ENCODE measurements around the gene ZNF609.

Gene ZNF609

GRCh38 chr15:64456634-64457108, 3.7 kb upstream of the ZNF609 start:
- WGBS: 94% methylated on average over 1 of the region's 1 CpG
- Histone ChIP-seq H3K27ac (ENCODE audit: low read depth, low read length) (no peak overlapping the region), H3K9me3 (ENCODE audit: insufficient read depth, low read depth, low read length) (no peaks in the 10 kb centered on the region), H3K27me3 (ENCODE audit: insufficient read depth, low read length) (no peaks in the 10 kb centered on the region), H3K36me3 (ENCODE audit: insufficient read depth, low read length) (no peaks in the 10 kb centered on the region), H3K4me3 (ENCODE audit: low read length) (no peak overlapping the region), H3K4me1 (ENCODE audit: insufficient read depth, low read length) (peaks cover 19% of the 10 kb centered on the region), H3K9ac (ENCODE audit: low read depth, low read length) (no peak overlapping the region)

- 0 out of 2 replicates have a peak, but pooled peaks cover 2% of the 10 kb centered on the region for H3K36me3 ChIP-seq (ENCODE audit: insufficient read depth, low read length)
- H3K4me3 ChIP-seq (ENCODE audit: low read length): no peak overlapping the region
- H3K9me3 ChIP-seq (ENCODE audit: insufficient read depth, low read depth, low read length): no peaks in the 10 kb centered on the region
- H3K4me1 ChIP-seq (ENCODE audit: insufficient read depth, low read length): peaks cover 32% of the 10 kb centered on the region
- no peaks in the 10 kb centered on the region for H3K27me3 ChIP-seq (ENCODE audit: insufficient read depth, low read length)
- no peak overlapping the region for H3K27ac ChIP-seq (ENCODE audit: low read depth, low read length)
- WGBS: 82% methylated on average over 3 of the region's 3 CpGs
- no peak overlapping the region for H3K9ac ChIP-seq (ENCODE audit: low read depth, low read length)
These were observed 1.2 kb upstream of the ZNF609 start for GRCh38 chr15:64459066-64459781.

GRCh38 chr15:64460724-64461720, 644 bp downstream of the ZNF609 start:
- H3K4me1 ChIP-seq (ENCODE audit: insufficient read depth, low read length): peaks cover 34% of the 10 kb centered on the region
- H3K36me3 ChIP-seq (ENCODE audit: insufficient read depth, low read length): 0 out of 2 replicates have a peak, but pooled peaks cover 2% of the 10 kb centered on the region
- under 1% methylated on average over 48 of the region's 56 CpGs for WGBS
- peak overlapping the region; percentile 82 for H3K4me3 ChIP-seq (ENCODE audit: low read length)
- no peaks in the 10 kb centered on the region for H3K27me3 ChIP-seq (ENCODE audit: insufficient read depth, low read length)
- H3K9ac ChIP-seq (ENCODE audit: low read depth, low read length): peak overlapping the region; percentile 80
- peak overlapping the region; percentile 51 for H3K27ac ChIP-seq (ENCODE audit: low read depth, low read length)
- no peaks in the 10 kb centered on the region for H3K9me3 ChIP-seq (ENCODE audit: insufficient read depth, low read depth, low read length)

- peak overlapping the region; percentile 80 for H3K9ac ChIP-seq (ENCODE audit: low read depth, low read length)
- H3K36me3 ChIP-seq (ENCODE audit: insufficient read depth, low read length): 0 out of 2 replicates have a peak, but pooled peaks cover 2% of the 10 kb centered on the region
- peak overlapping the region; percentile 51 for H3K27ac ChIP-seq (ENCODE audit: low read depth, low read length)
- no peaks in the 10 kb centered on the region for H3K9me3 ChIP-seq (ENCODE audit: insufficient read depth, low read depth, low read length)
- peak overlapping the region; percentile 82 for H3K4me3 ChIP-seq (ENCODE audit: low read length)
- no peaks in the 10 kb centered on the region for H3K27me3 ChIP-seq (ENCODE audit: insufficient read depth, low read length)
- H3K4me1 ChIP-seq (ENCODE audit: insufficient read depth, low read length): peaks cover 41% of the 10 kb centered on the region
- WGBS: 8% methylated on average over 5 of the region's 5 CpGs
These were observed 1.4 kb downstream of the ZNF609 start for GRCh38 chr15:64461721-64462162.

- Histone ChIP-seq H3K4me1 (ENCODE audit: insufficient read depth, low read length) (peaks cover 47% of the 10 kb centered on the region), H3K27ac (ENCODE audit: low read depth, low read length) (no peak overlapping the region), H3K9me3 (ENCODE audit: insufficient read depth, low read depth, low read length) (no peaks in the 10 kb centered on the region), H3K27me3 (ENCODE audit: insufficient read depth, low read length) (no peaks in the 10 kb centered on the region), H3K36me3 (ENCODE audit: insufficient read depth, low read length) (0 out of 2 replicates have a peak, but pooled peaks cover 2% of the 10 kb centered on the region), H3K4me3 (ENCODE audit: low read length) (peak overlapping the region; percentile 82), H3K9ac (ENCODE audit: low read depth, low read length) (peak overlapping the region; percentile 80; the same call in 1 of the 2 replicates)
These were observed 2.1 kb downstream of the ZNF609 start for GRCh38 chr15:64462492-64462891.

- Histone ChIP-seq H3K4me1 (ENCODE audit: insufficient read depth, low read length) (peaks cover 43% of the 10 kb centered on the region), H3K27ac (ENCODE audit: low read depth, low read length) (no peak overlapping the region), H3K9me3 (ENCODE audit: insufficient read depth, low read depth, low read length) (no peaks in the 10 kb centered on the region), H3K27me3 (ENCODE audit: insufficient read depth, low read length) (no peaks in the 10 kb centered on the region), H3K9ac (ENCODE audit: low read depth, low read length) (no peak overlapping the region), H3K36me3 (ENCODE audit: insufficient read depth, low read length) (peaks cover 9% of the 10 kb centered on the region; the same call in 1 of the 2 replicates), H3K4me3 (ENCODE audit: low read length) (no peak overlapping the region)
- WGBS: 83% methylated on average over 3 of the region's 3 CpGs
These were observed 4.1 kb downstream of the ZNF609 start for GRCh38 chr15:64464276-64465005.

GRCh38 chr15:64466408-64467141, 6.2 kb downstream of the ZNF609 start:
- H3K9me3 ChIP-seq (ENCODE audit: insufficient read depth, low read depth, low read length): no peaks in the 10 kb centered on the region
- no peak overlapping the region for H3K9ac ChIP-seq (ENCODE audit: low read depth, low read length)
- H3K36me3 ChIP-seq (ENCODE audit: insufficient read depth, low read length): peaks cover 9% of the 10 kb centered on the region; the same call in 1 of the 2 replicates
- peak overlapping the region; percentile 13; the same call in 1 of the 2 replicates for H3K27ac ChIP-seq (ENCODE audit: low read depth, low read length)
- H3K4me1 ChIP-seq (ENCODE audit: insufficient read depth, low read length): peaks cover 40% of the 10 kb centered on the region
- H3K27me3 ChIP-seq (ENCODE audit: insufficient read depth, low read length): no peaks in the 10 kb centered on the region
- H3K4me3 ChIP-seq (ENCODE audit: low read length): no peak overlapping the region
- 77% methylated on average over 3 of the region's 4 CpGs for WGBS

- peaks cover 12% of the 10 kb centered on the region for H3K4me1 ChIP-seq (ENCODE audit: insufficient read depth, low read length)
- H3K9ac ChIP-seq (ENCODE audit: low read depth, low read length): no peak overlapping the region
- 94% methylated on average over 4 of the region's 4 CpGs for WGBS
- H3K27ac ChIP-seq (ENCODE audit: low read depth, low read length): no peak overlapping the region
- H3K27me3 ChIP-seq (ENCODE audit: insufficient read depth, low read length): no peaks in the 10 kb centered on the region
- H3K9me3 ChIP-seq (ENCODE audit: insufficient read depth, low read depth, low read length): no peaks in the 10 kb centered on the region
- no peak overlapping the region for H3K4me3 ChIP-seq (ENCODE audit: low read length)
- peaks cover 7% of the 10 kb centered on the region; the same call in 1 of the 2 replicates for H3K36me3 ChIP-seq (ENCODE audit: insufficient read depth, low read length)
These were observed 11.8 kb downstream of the ZNF609 start for GRCh38 chr15:64472161-64472560.

- no peaks in the 10 kb centered on the region for H3K27me3 ChIP-seq (ENCODE audit: insufficient read depth, low read length)
- peaks cover 11% of the 10 kb centered on the region; the same call in 1 of the 2 replicates for H3K4me1 ChIP-seq (ENCODE audit: insufficient read depth, low read length)
- no peak overlapping the region for H3K4me3 ChIP-seq (ENCODE audit: low read length)
- H3K9ac ChIP-seq (ENCODE audit: low read depth, low read length): no peak overlapping the region
- 96% methylated on average over 2 of the region's 2 CpGs for WGBS
- H3K9me3 ChIP-seq (ENCODE audit: insufficient read depth, low read depth, low read length): no peaks in the 10 kb centered on the region
- H3K27ac ChIP-seq (ENCODE audit: low read depth, low read length): no peak overlapping the region
- no peaks in the 10 kb centered on the region for H3K36me3 ChIP-seq (ENCODE audit: insufficient read depth, low read length)
These were observed 14.5 kb downstream of the ZNF609 start for GRCh38 chr15:64474846-64475245.

- Histone ChIP-seq H3K4me3 (ENCODE audit: low read length) (no peak overlapping the region), H3K36me3 (ENCODE audit: insufficient read depth, low read length) (no peaks in the 10 kb centered on the region), H3K9ac (ENCODE audit: low read depth, low read length) (no peak overlapping the region), H3K9me3 (ENCODE audit: insufficient read depth, low read depth, low read length) (no peaks in the 10 kb centered on the region), H3K27me3 (ENCODE audit: insufficient read depth, low read length) (no peaks in the 10 kb centered on the region), H3K4me1 (ENCODE audit: insufficient read depth, low read length) (peaks cover 11% of the 10 kb centered on the region; the same call in 1 of the 2 replicates), H3K27ac (ENCODE audit: low read depth, low read length) (no peak overlapping the region)
- 89% methylated on average over 1 of the region's 1 CpG for WGBS
These were observed 16.2 kb downstream of the ZNF609 start for GRCh38 chr15:64476550-64476949.
